GM18907 (cell line): ENCODE results near the gene S100A1.
A peak's percentile ranks its signal among the peaks of the same experiment; 100 is the strongest.

Experiments used
- ATAC-seq: cut with Tn5 transposase; IDR thresholded peaks from one replicate; pipeline ENCODE4 v1.9.1; 2021; ENCODE audit warnings: mild to moderate bottlenecking, moderate library complexity; ENCODE audit not compliant: unreplicated experiment

S100A1 gene

GRCh38 chr1:153610334-153610733 lies 17.9 kb upstream of the S100A1 start:
- ATAC-seq: no peak

- no peak for ATAC-seq
Measured at GRCh38 chr1:153610811-153611301, 17.4 kb upstream of the S100A1 start.

DNA sequence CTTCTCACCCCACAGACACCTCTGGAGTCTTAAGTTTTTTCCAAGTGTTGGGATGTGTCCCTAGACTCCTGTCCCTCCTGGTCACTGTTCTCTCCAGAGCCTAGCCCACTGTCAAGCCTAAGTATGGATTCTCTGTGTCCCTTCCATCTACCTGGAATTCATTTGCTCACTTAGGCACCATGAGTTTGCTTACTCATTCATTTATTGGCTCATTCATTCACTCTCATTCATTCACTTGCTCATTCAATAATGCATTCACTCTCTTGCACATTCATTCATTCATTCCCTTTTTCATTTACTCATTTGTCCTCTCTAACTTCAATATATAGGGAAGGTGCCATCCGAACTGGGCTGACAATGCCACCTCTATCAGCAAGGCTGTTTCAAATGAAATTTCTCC lies 16.9 kb upstream of the S100A1 start:
- ATAC-seq: no peak

- no peak for ATAC-seq
Measured at GRCh38 chr1:153612111-153612754, 16.0 kb upstream of the S100A1 start.

- no peak for ATAC-seq
Measured at GRCh38 chr1:153612755-153613331, 15.4 kb upstream of the S100A1 start, which contains the start of gene S100A16. S100A16 (minus strand) TSS chr1:153613137; CDS start chr1:153608151, 4,986 bp downstream.

DNA sequence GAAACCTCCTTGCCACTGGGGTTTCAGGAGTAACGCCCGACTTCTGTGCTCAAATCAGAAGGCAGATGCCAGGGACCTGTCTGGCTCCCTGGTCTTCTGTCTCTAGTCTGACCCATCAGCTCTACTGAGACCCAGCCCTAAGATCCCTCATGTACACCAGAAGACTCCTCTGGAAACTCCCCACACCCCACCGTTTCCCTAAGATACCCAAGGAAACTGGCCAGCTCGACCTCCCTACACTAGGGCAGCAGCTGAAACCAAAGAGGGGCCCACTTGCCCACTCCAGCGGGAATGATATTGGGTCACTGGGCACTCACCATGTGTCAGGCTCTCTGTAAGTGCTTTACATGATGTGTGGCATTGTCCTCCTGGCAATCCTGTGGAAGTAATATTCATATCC lies 14.8 kb upstream of the S100A1 start:
- ATAC-seq: no peak

DNA sequence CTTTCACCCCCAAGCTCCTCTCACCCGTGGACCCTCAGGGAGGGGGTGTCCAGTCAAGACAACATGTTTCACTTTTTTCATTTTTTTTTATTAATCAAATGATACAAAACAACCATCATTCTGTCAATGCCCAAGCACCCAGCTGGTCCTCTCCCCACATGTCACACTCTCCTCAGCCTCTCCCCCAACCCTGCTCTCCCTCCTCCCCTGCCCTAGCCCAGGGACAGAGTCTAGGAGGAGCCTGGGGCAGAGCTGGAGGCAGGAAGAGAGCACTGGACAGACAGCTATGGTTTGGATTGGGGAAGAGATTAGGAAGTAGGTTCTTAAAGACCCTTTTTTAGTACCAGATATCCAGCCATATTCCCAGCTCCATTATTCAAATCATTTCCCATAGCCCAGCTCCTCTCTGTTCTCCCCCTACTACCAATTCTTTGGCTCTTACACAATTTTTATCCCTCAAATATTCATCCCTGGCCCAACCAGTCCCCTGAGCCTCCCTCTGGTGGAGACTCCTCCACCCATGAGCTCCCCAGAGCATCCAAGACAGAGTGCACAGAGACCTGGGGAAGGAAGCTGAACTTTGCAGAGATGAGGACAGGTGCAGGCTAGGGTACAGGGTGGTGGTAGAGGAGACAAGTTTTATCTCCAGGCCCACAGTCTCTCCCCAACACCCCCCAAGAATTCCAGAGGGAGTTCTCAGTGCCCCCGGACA lies 13.9 kb upstream of the S100A1 start:
- no peak for ATAC-seq

DNA sequence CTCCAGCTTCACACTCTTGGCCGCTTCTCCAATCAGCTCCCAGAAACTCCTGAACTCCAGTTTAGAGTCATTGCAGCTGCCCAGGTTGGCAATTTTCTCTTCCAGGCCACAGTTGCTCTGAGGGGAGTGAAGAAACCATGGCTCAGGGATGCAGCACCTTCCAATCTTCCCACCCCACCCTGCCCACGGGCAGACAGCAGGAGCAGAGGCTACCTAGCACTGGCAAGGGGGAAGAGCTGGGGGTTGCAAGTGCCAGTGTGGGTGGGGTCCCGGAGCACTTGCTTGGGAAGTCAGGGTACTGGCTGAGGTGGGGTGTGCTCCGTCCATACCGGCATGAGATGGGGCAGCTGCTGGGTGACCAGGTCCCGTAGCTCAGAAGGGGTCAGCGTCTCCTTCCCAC lies 13.3 kb upstream of the S100A1 start:
- ATAC-seq: no peak

- no peak for ATAC-seq
Measured at GRCh38 chr1:153615406-153615805, 12.8 kb upstream of the S100A1 start.

- no peak for ATAC-seq
Measured at GRCh38 chr1:153616144-153616916, 11.9 kb upstream of the S100A1 start, which contains the start of gene S100A14. S100A14 (minus strand) TSS chr1:153616325; CDS start chr1:153615858, 467 bp downstream.

- ATAC-seq: no peak
Measured at GRCh38 chr1:153616917-153617311, 11.3 kb upstream of the S100A1 start.

GRCh38 chr1:153617663-153618062 lies 10.6 kb upstream of the S100A1 start:
- peak; percentile 85 for ATAC-seq

- ATAC-seq: no peak
Measured at GRCh38 chr1:153619171-153619570, 9.1 kb upstream of the S100A1 start.

DNA sequence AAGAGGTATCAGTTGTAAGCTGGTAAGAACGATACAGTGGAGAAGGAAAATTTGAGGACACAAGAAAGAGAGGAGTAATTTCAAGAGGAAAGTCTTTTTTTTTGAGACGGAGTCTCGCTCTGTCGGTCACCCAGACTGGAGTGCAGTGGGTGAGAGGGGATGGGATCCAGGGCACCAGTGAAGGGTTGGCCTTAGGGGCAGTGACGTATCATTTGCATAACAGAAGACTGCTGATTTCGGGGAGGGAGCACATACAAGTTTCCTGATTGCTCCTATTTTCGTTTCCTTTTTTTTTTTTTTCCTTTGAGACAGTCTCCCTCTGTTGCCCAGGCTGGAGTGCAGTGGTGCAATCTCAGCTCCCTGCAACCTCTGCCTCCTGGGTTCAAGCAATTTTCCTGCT lies 5.1 kb upstream of the S100A1 start:
- no peak for ATAC-seq

GRCh38 chr1:153624965-153625611 lies 3.1 kb upstream of the S100A1 start:
- no peak for ATAC-seq

DNA sequence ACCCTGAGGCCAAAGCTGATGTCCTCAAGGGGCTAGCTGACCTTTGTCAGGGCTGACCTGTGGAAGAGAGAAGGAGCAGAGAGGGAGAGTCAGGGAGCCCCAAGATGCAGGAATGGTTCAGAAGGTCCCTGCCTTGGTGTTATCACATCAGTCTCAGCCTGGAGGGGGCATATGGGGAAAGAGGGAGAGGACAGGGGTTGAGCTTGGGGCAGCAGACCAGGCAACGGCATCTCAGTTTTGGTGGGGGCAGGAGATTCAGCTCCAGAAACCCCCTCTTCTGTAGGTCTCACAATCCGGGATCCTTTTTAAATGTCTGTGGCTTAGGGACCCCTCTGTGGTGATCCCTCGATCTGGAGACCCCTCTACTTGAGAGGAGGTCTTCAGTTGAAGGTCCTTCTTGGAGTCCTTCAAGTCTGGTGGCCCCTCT lies 1.7 kb upstream of the S100A1 start:
- ATAC-seq: no peak

GRCh38 chr1:153626904-153627714 lies 1.1 kb upstream of the S100A1 start, which contains the start of gene S100A13:
S100A13 (minus strand) TSS chr1:153627505; CDS start chr1:153626472, 1,033 bp downstream.
- no peak for ATAC-seq

DNA sequence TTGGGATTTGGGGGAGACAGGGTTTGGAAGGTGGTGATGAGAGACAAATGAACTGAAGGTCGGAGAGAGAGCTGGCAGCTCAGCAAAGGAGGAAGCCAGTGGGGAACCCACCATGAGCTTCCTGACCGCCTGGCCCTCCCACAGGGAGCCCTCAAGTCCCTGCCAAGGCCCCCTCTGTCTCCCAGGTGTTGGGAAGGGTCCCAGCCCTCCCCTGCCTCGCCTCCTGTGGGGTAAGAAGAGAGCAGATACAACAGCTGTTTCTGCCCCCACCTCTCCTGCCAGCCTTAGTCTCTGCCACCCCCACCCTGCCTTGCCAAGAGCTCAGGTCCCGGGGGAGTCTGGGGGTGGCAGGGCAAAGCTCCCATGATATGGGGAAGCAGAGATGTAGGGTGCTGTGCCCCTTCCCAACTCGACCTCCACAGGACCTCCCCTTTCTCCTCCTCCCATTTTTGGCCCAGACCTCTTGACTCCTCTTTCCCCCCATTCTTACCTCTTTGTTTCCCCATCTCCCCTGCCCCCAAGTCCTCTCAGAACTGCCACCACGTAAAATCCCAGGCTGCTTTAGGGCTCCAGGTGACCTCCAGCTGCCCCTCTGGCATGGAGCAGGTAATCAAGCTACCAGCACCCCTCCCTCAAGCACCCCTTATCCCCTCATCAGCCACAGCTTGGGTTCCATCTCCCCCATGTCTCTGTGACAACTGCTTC lies 556 bp downstream of the S100A1 start:
- ATAC-seq: no peak

DNA sequence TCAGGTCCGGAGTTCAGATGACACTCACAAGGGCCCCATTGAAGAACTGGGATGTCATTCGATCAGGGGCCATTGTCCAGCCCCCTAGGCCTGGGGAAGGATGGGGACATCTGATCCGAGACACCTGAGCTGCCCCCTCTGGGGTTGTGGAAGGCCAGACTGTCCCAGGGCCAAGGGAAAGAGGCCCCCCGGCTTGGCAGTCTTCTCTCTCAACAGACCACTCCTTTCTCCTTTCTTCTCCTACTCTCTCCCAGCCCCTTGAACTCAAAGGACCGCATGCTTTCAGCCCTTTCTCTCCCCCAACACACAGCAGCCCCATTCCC lies 1.1 kb downstream of the S100A1 start:
- ATAC-seq: no peak
